Endothelial cell of umbilical vein (primary cell): ENCODE measurements around the gene FAM131C. TPM values are rescaled to one million over a fixed set of nuclear protein-coding genes. Genes with fewer than 3 reads are reported as not detected.

ENCODE experiments used
- BruUV-seq: library from RNA; stranded (reverse); fragments of 400-500 nt; replicated peaks from 2 replicates; lab custom pipeline; 2021; lab: Mats Ljungman, UMichigan
- CTCF ChIA-PET: fragments of 300-600, 350-600 bp; sonication (Branson Sonifier 250); formaldehyde crosslinking; loops from one replicate; lab custom pipeline; 2021; ENCODE audit warnings: antibody characterized with exemption, inconsistent platforms; lab: Charles Lee
- POLR2A ChIA-PET: fragments of 300-600, 350-600 bp; sonication (Branson Sonifier 250); formaldehyde crosslinking; loops from one replicate; lab custom pipeline; 2021; ENCODE audit warnings: antibody characterized with exemption, inconsistent platforms; lab: Charles Lee
- DNase-seq: peaks from one replicate; pipeline ENCODE4 v3.0.0-alpha.2; 2011; ENCODE audit warnings: low read depth, low spot score
- FAIRE-seq: peaks from 2 replicates; lab custom pipeline; 2011; peaks lifted over from hg19 to GRCh38; lab: Jason Lieb, UNC
- H2AFZ ChIP-seq: 2 replicates; pipeline ENCODE4 v1.6.0; 2012; ENCODE audit warnings: low read depth, low read length, control low read depth, inconsistent platforms
- H3K27ac ChIP-seq: 2 replicates; pipeline ENCODE4 v1.5.1; 2011; ENCODE audit warnings: low read depth, mild to moderate bottlenecking, control low read depth, low read length, moderate library complexity; ENCODE audit not compliant: insufficient read depth
- H3K27me3 ChIP-seq, 2 experiments: 2 replicates each; pipeline versions ENCODE4 v1.6.0 to v1.6.1; 2011; ENCODE audit warnings: low read length in 2 of 2, mixed read lengths in 1 of 2; ENCODE audit not compliant: control insufficient read depth in 2 of 2, insufficient read depth in 2 of 2
- H3K36me3 ChIP-seq, 2 experiments: 2 replicates in 1 of 2; 3 replicates in 1 of 2; pipeline ENCODE4 v1.5.1; 2011; ENCODE audit warnings: low read length in 2 of 2, mild to moderate bottlenecking in 1 of 2, moderate library complexity in 1 of 2; ENCODE audit not compliant: control insufficient read depth in 2 of 2, insufficient read depth in 2 of 2; ENCODE audit errors: extremely low read depth in 1 of 2
- H3K4me1 ChIP-seq: 3 replicates; pipeline ENCODE4 v1.5.1; 2011; ENCODE audit warnings: mild to moderate bottlenecking, low read length; ENCODE audit not compliant: control insufficient read depth, insufficient read depth; ENCODE audit errors: extremely low read depth
- H3K4me2 ChIP-seq: 2 replicates; pipeline ENCODE4 v1.6.1; 2011; ENCODE audit warnings: low read length, control low read depth, mixed read lengths; ENCODE audit not compliant: insufficient read depth
- H3K4me3 ChIP-seq, 3 experiments: fragments of 200-600 bp in 1 of 3; sonication (generic), shearing (Covaris generic) in 1 of 3; replicated peaks in 1 of 3; 2 replicates each; pipeline ENCODE4 v1.5.1; 2011 to 2016; ENCODE audit warnings: control low read depth in 3 of 3, low read length in 3 of 3, mild to moderate bottlenecking in 2 of 3, inconsistent platforms in 1 of 3, low read depth in 1 of 3, moderate library complexity in 1 of 3; ENCODE audit not compliant: insufficient read depth in 1 of 3
- H3K79me2 ChIP-seq: 2 replicates; pipeline ENCODE4 v1.6.0; 2012; ENCODE audit warnings: low read length, inconsistent platforms; ENCODE audit not compliant: control insufficient read depth, insufficient read depth
- H3K9ac ChIP-seq: replicated peaks from 2 replicates; pipeline ENCODE3; 2011; ENCODE audit warnings: low read length, control low read depth; ENCODE audit not compliant: insufficient read depth; ENCODE audit errors: extremely low read depth
- H3K9me1 ChIP-seq: replicated peaks from 3 replicates; pipeline ENCODE4 v1.6.0; 2011; ENCODE audit warnings: mild to moderate bottlenecking, low read length; ENCODE audit not compliant: control insufficient read depth, insufficient read depth; ENCODE audit errors: extremely low read depth
- H3K9me3 ChIP-seq: replicated peaks from 2 replicates; pipeline ENCODE4 v1.5.1; 2012; ENCODE audit warnings: low read length, inconsistent platforms; ENCODE audit not compliant: control insufficient read depth, insufficient read depth
- H4K20me1 ChIP-seq: replicated peaks from 2 replicates; pipeline ENCODE3; 2011; ENCODE audit warnings: mild to moderate bottlenecking, low read length; ENCODE audit not compliant: control insufficient read depth, insufficient read depth; ENCODE audit errors: extremely low read depth
- EZH2 ChIP-seq: IDR thresholded peaks from 2 replicates; pipeline ENCODE4 v1.6.1; 2012; ENCODE audit warnings: borderline replicate concordance, low read depth, mild to moderate bottlenecking, moderate library complexity, low read length, inconsistent platforms; ENCODE audit not compliant: severe bottlenecking
- FOS ChIP-seq: IDR thresholded peaks from 2 replicates; pipeline ENCODE4 v1.6.1; 2011; ENCODE audit warnings: mild to moderate bottlenecking, low read length, moderate library complexity, borderline replicate concordance; ENCODE audit not compliant: insufficient read depth
- GATA2 ChIP-seq: IDR thresholded peaks from 2 replicates; pipeline ENCODE4 v1.7.0; 2011; ENCODE audit warnings: low read depth, mild to moderate bottlenecking, moderate library complexity, mixed read lengths, low read length; ENCODE audit not compliant: insufficient read length, insufficient read depth
- JUN ChIP-seq: IDR thresholded peaks from 2 replicates; pipeline ENCODE4 v1.6.1; 2011; ENCODE audit warnings: borderline replicate concordance, low read depth; ENCODE audit not compliant: insufficient read length, insufficient read depth
- MYC ChIP-seq: IDR thresholded peaks from one replicate; pipeline ENCODE4 v1.6.1; 2011; ENCODE audit warnings: mild to moderate bottlenecking, low read depth, low read length
- POLR2A ChIP-seq: IDR thresholded peaks from 2 replicates; pipeline ENCODE4 v1.6.1; 2012; ENCODE audit warnings: low read depth, mild to moderate bottlenecking, control low read depth, low read length
- POLR2AphosphoS5 ChIP-seq: IDR thresholded peaks from 2 replicates; pipeline ENCODE4 v1.6.1; 2012; ENCODE audit warnings: low read depth, mild to moderate bottlenecking, control low read depth, low read length, moderate library complexity; ENCODE audit not compliant: insufficient read depth
- dilution Hi-C: fragments of 300-500 bp; cut with MboI; formaldehyde crosslinking; loops from one replicate; pipeline ENCODE4 v1.15.0; 2019; ENCODE audit warnings: low sequenced_read_pairs; ENCODE audit not compliant: extremely low pct_ligation_motif_present
- intact Hi-C: fragments of 100-400 bp; cut with micrococcal nuclease; formaldehyde crosslinking; loops from one replicate; pipeline ENCODE4 v1.10.0; 2022
- polyA plus RNA-seq, 4 experiments: library from polyadenylated mRNA; depleted of rRNA in 3 of 4; stranded (reverse) in 3 of 4; unstranded in 1 of 4; fragments of >200 nt; gene quantifications; 2 replicates each; pipeline versions ENCODE4 v1.2.1 to v1.2.3, GENCODE V29; 2011 to 2012; ENCODE audit warnings: missing spikeins in 1 of 4
- total RNA-seq: library from RNA; stranded (reverse); gene quantifications from 2 replicates; pipeline ENCODE4 v1.2.3, GENCODE V29; 2021
- TF ChIP-seq, protein P1 (sequence below), 2 donors: IDR thresholded peaks; 1 replicate in 1 of 2; 2 replicates in 1 of 2; pipeline ENCODE4 v1.5.1; 2011; ENCODE audit warnings: low read length in 2 of 2, mild to moderate bottlenecking in 2 of 2, moderate library complexity in 2 of 2, control low read depth in 1 of 2, inconsistent platforms in 1 of 2, low read depth in 1 of 2; ENCODE audit not compliant: insufficient read depth in 1 of 2; ENCODE audit errors: extremely low read depth in 1 of 2
- TF ChIP-seq, protein P2 (sequence below): IDR thresholded peaks from 2 replicates; pipeline ENCODE4 v1.6.1; 2011; ENCODE audit not compliant: insufficient read depth, insufficient read length

FAM131C gene
- total and polyA plus RNA-seq, 2 donors (not counting 3 experiments of a cell fraction or from before 2014, with no cell fraction given): 0.23 TPM; not detected in 1

DNA sequence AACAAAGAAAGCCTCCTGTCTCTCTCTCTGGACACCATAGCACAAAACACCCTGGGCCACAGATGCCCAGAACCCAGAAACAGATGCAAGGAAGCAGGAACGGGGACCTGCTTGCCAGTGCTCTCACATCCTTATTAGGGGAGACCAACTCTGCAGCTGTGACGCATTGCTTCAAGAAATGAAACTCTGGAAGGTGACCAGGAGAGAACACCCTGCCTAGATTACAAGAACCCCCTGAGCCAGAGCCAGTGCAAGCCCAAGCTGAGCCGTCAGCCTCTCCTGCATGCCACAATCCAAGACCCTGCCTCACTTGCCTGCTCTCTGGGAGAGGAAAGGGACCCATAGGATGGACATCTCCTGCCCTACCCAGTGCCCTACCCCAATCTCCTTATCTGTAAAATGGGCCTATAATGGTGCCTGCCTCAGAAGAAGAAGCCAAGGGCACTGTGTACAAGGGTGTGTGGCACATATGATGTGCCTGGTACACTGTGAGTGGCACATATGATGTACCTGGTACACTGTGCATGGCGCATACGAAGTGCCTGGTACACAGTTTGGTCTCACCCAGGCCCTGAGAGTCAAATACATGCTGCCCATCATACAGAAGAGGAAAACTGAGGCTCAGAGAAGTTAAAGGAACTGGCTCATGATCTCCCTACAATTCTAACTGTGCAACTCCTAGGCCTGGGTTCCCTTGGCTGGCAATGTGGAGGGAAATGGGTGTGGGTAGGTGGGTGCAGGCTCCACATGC, 16.8 kb upstream of the FAM131C start:
- no peak overlapping the region for H3K27ac ChIP-seq
- no peaks in the 10 kb centered on the region for H3K27me3 ChIP-seq
- H3K9me3 ChIP-seq: no peaks in the 10 kb centered on the region
- no peaks in the 10 kb centered on the region for H4K20me1 ChIP-seq
- H3K36me3 ChIP-seq: no peaks in the 10 kb centered on the region
- H3K4me3 ChIP-seq: no peak overlapping the region
- no peaks in the 10 kb centered on the region for H3K9me1 ChIP-seq
- POLR2A ChIA-PET: no interaction called here
- no TSS peak for BruUV-seq
- H3K79me2 ChIP-seq: no peaks in the 10 kb centered on the region
- TF ChIP-seq JUN (no peak), POLR2A (no peak), EZH2 (no peak), POLR2AphosphoS5 (no peak), FOS (no peak), MYC (no peak), GATA2 (no peak)
- TF ChIP-seq, protein P1, sequence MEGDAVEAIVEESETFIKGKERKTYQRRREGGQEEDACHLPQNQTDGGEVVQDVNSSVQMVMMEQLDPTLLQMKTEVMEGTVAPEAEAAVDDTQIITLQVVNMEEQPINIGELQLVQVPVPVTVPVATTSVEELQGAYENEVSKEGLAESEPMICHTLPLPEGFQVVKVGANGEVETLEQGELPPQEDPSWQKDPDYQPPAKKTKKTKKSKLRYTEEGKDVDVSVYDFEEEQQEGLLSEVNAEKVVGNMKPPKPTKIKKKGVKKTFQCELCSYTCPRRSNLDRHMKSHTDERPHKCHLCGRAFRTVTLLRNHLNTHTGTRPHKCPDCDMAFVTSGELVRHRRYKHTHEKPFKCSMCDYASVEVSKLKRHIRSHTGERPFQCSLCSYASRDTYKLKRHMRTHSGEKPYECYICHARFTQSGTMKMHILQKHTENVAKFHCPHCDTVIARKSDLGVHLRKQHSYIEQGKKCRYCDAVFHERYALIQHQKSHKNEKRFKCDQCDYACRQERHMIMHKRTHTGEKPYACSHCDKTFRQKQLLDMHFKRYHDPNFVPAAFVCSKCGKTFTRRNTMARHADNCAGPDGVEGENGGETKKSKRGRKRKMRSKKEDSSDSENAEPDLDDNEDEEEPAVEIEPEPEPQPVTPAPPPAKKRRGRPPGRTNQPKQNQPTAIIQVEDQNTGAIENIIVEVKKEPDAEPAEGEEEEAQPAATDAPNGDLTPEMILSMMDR (IDR thresholded peaks at IDR 0.05; ENCODE audit: extremely low read depth in 1 of 2, insufficient read depth in 1 of 2, low read depth in 1 of 2, low read length in 2 of 2): no peak
- TF ChIP-seq, protein P2, sequence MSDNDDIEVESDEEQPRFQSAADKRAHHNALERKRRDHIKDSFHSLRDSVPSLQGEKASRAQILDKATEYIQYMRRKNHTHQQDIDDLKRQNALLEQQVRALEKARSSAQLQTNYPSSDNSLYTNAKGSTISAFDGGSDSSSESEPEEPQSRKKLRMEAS: no peak
- dilution Hi-C loops: no loop called here
- no peaks in the 10 kb centered on the region for H3K4me1 ChIP-seq
- CTCF ChIA-PET: no interaction called here
- no peak overlapping the region for H2AFZ ChIP-seq
- DNase-seq (no peak), FAIRE-seq (peak; percentile 8)
- intact Hi-C loops: no loop called here
- no peak overlapping the region for H3K9ac ChIP-seq
- H3K4me2 ChIP-seq: no peak overlapping the region
